Upper lobe of right lung (tissue), 1 donor: ENCODE measurements around the gene TSBP1. TPM values are rescaled to one million over a fixed set of nuclear protein-coding genes. Genes with fewer than 3 reads are reported as not detected.
A peak's percentile ranks its signal among the peaks of the same experiment; 100 is the strongest.

ENCODE experiments used
- ATAC-seq: fragments of 200-7000 bp; cut with Tn5 transposase; one replicate; pipeline ENCODE4 v1.9.1; 2020; ENCODE audit warnings: mild to moderate bottlenecking, moderate library complexity
- DNase-seq: peaks from one replicate; pipeline ENCODE4 v3.0.0-alpha.2; 2020
- H3K27ac ChIP-seq: fragments of 200-600 bp; one replicate; pipeline ENCODE4 v1.8.0; 2022
- H3K27me3 ChIP-seq: fragments of 200-600 bp; one replicate; pipeline ENCODE4 v1.8.0; 2022; ENCODE audit warnings: mild to moderate bottlenecking
- H3K36me3 ChIP-seq: fragments of 200-600 bp; one replicate; pipeline ENCODE4 v1.8.0; 2022
- H3K4me1 ChIP-seq: fragments of 200-600 bp; one replicate; pipeline ENCODE4 v1.8.0; 2022
- H3K4me3 ChIP-seq: fragments of 200-600 bp; one replicate; pipeline ENCODE4 v1.8.0; 2022; ENCODE audit warnings: mild to moderate bottlenecking
- H3K9me3 ChIP-seq: fragments of 200-600 bp; one replicate; pipeline ENCODE4 v1.8.0; 2022
- CTCF ChIP-seq: fragments of 200-600 bp; IDR thresholded peaks from one replicate; pipeline ENCODE4 v1.8.0; 2022; ENCODE audit warnings: antibody characterized with exemption
- intact Hi-C: fragments of 100-400 bp; cut with DNase I; formaldehyde crosslinking; loops from one replicate; pipeline ENCODE4 v1.11.0; 2022
- long read RNA-seq: library from polyadenylated mRNA; unstranded; transcript quantifications from one replicate; pipeline ENCODE4 v2.0.0, GENCODE V29; 2021
- total RNA-seq: library from RNA; stranded (reverse); fragmentation: NEBNext Ultra II Directional; extraction: Animal tissue kit (Norgen Biotek cat#: 25700); gene quantifications from one replicate; pipeline ENCODE4 v1.2.1, GENCODE V29; 2021
- donor health status: DM: no; HTN: yes; CAD: no; lungs with severe emphysema.

TSBP1 gene
- total RNA-seq, result not detected
- long read RNA-seq, result 0 reads

GRCh38 chr6:32371803-32372202, at the start of gene TSBP1:
Gene TSBP1 (minus strand): TSS chr6:32371903. CDS start chr6:32371706, 197 bp downstream.
- Histone ChIP-seq H3K4me3 (no peak within 1 kb of the TSS), H3K27me3 (no peaks in the 10 kb centered on the region), H3K9me3 (no peaks in the 10 kb centered on the region), H3K27ac (no peak within 1 kb of the TSS), H3K36me3 (no peaks in the 10 kb centered on the region), H3K4me1 (no peaks in the 10 kb centered on the region)
- DNase-seq, result no peak
- intact Hi-C loops, result no loop called here
- ATAC-seq, result no peak
- no peak for TF ChIP-seq CTCF

- Histone ChIP-seq H3K27me3 (peaks cover 50% of the 10 kb centered on the region), H3K27ac (no peak overlapping the region), H3K4me1 (peaks cover 8% of the 10 kb centered on the region), H3K4me3 (no peak overlapping the region), H3K36me3 (no peaks in the 10 kb centered on the region), H3K9me3 (no peaks in the 10 kb centered on the region)
- DNase-seq (no peak), ATAC-seq (no peak)
- TF ChIP-seq CTCF, result no peak
- intact Hi-C loops, result loop anchor here (10.0 kb wide), 1 partner anchor 279 kb away; no protein-coding TSS in a partner anchor
These were observed 44.3 kb upstream of the TSBP1 start for GRCh38 chr6:32416036-32416435.

GRCh38 chr6:32415521-32416019, 43.9 kb upstream of the TSBP1 start:
- H3K27ac ChIP-seq, result no peak overlapping the region
- peak; percentile 100 for TF ChIP-seq CTCF
- no peaks in the 10 kb centered on the region for H3K9me3 ChIP-seq
- peak; percentile 81 for DNase-seq
- no peak overlapping the region for H3K4me3 ChIP-seq
- peaks cover 8% of the 10 kb centered on the region for H3K4me1 ChIP-seq
- H3K36me3 ChIP-seq, result no peaks in the 10 kb centered on the region
- intact Hi-C loops, result loop anchor here (10.0 kb wide), 1 partner anchor 279 kb away; no protein-coding TSS in a partner anchor
- H3K27me3 ChIP-seq, result peaks cover 46% of the 10 kb centered on the region
- ATAC-seq, result peak; percentile 92

- H3K4me1 ChIP-seq, result peaks cover 8% of the 10 kb centered on the region
- no peaks in the 10 kb centered on the region for H3K36me3 ChIP-seq
- H3K4me3 ChIP-seq, result no peak overlapping the region
- no peak overlapping the region for H3K27ac ChIP-seq
- ATAC-seq (peak; percentile 97), DNase-seq (peak; percentile 89)
- intact Hi-C loops, result loop anchor here (5.0 to 10.0 kb wide), 2 partner anchors 281 to 384 kb away; no protein-coding TSS in a partner anchor
- H3K27me3 ChIP-seq, result peaks cover 45% of the 10 kb centered on the region
- no peaks in the 10 kb centered on the region for H3K9me3 ChIP-seq
- TF ChIP-seq CTCF, result peak; percentile 97
These were observed 41.8 kb upstream of the TSBP1 start for GRCh38 chr6:32413427-32414047.

- Histone ChIP-seq H3K9me3 (no peaks in the 10 kb centered on the region), H3K27ac (no peak overlapping the region), H3K4me3 (no peak overlapping the region), H3K4me1 (peaks cover 8% of the 10 kb centered on the region), H3K27me3 (peaks cover 45% of the 10 kb centered on the region), H3K36me3 (no peaks in the 10 kb centered on the region)
- DNase-seq, result no peak
- intact Hi-C loops, result loop anchor here (5.0 to 10.0 kb wide), 2 partner anchors 283 to 386 kb away; no protein-coding TSS in a partner anchor
- ATAC-seq, result no peak
- no peak for TF ChIP-seq CTCF
These were observed 40.0 kb upstream of the TSBP1 start for GRCh38 chr6:32411566-32412327.
